Activated naive CD8-positive, alpha-beta T cell treated with anti-CD3 and anti-CD28 coated beads, Interleukin-2, amount 50 U/mL, for 24 hours (primary cell): ENCODE results near the gene ANKRD30B.
"Not testable (repeated sequence)": the region's sequence is repeated elsewhere in the genome, so short reads cannot be mapped to it uniquely, and the experiment has no call there.

Experiments
- ATAC-seq: fragments of 150-1000 bp; cut with Tn5 transposase; one replicate; pipeline ENCODE4 v1.10.0; 2021
- DNase-seq: peaks from one replicate; pipeline ENCODE4 v3.0.0; 2021
- H3K27ac Mint-ChIP-seq: one replicate; pipeline ENCODE4 v1.8.0; 2021; ENCODE audit warnings: mild to moderate bottlenecking, mixed read lengths
- H3K27me3 Mint-ChIP-seq: one replicate; pipeline ENCODE4 v1.8.0; 2021; ENCODE audit warnings: mixed read lengths
- H3K36me3 Mint-ChIP-seq: one replicate; pipeline ENCODE4 v1.8.0; 2021; ENCODE audit warnings: low read depth, mixed read lengths
- H3K4me1 Mint-ChIP-seq: one replicate; pipeline ENCODE4 v1.8.0; 2021; ENCODE audit warnings: mixed read lengths
- H3K4me3 Mint-ChIP-seq: one replicate; pipeline ENCODE4 v1.8.0; 2021; ENCODE audit warnings: mild to moderate bottlenecking, moderate library complexity, mixed read lengths
- H3K9me3 Mint-ChIP-seq: one replicate; pipeline ENCODE4 v1.8.0; 2021; ENCODE audit warnings: mixed read lengths

ANKRD30B gene

GRCh38 chr18:14784133-14784532, 36.2 kb downstream of the ANKRD30B start:
- H3K4me3 Mint-ChIP-seq: no peak overlapping the region
- H3K27ac Mint-ChIP-seq: no peak overlapping the region
- H3K27me3 Mint-ChIP-seq: no peaks in the 10 kb centered on the region
- H3K9me3 Mint-ChIP-seq: no peaks in the 10 kb centered on the region
- ATAC-seq: no peak
- H3K4me1 Mint-ChIP-seq: no peaks in the 10 kb centered on the region
- no peak for DNase-seq
- H3K36me3 Mint-ChIP-seq: no peaks in the 10 kb centered on the region

GRCh38 chr18:14796876-14797275, 48.9 kb downstream of the ANKRD30B start:
- H3K9me3 Mint-ChIP-seq, H3K27me3 Mint-ChIP-seq, ATAC-seq, H3K4me3 Mint-ChIP-seq, H3K27ac Mint-ChIP-seq, DNase-seq, H3K4me1 Mint-ChIP-seq, H3K36me3 Mint-ChIP-seq: not testable (repeated sequence)

- not testable (repeated sequence) for H3K27ac Mint-ChIP-seq, H3K9me3 Mint-ChIP-seq, H3K27me3 Mint-ChIP-seq, ATAC-seq, H3K4me3 Mint-ChIP-seq, H3K4me1 Mint-ChIP-seq, DNase-seq, H3K36me3 Mint-ChIP-seq
Observed at GRCh38 chr18:14797969-14798764, 50.2 kb downstream of the ANKRD30B start.

- H3K4me1 Mint-ChIP-seq, H3K27ac Mint-ChIP-seq, DNase-seq, H3K4me3 Mint-ChIP-seq, H3K36me3 Mint-ChIP-seq, ATAC-seq, H3K27me3 Mint-ChIP-seq, H3K9me3 Mint-ChIP-seq: not testable (repeated sequence)
Observed at GRCh38 chr18:14811081-14811480, 63.1 kb downstream of the ANKRD30B start.

- H3K27ac Mint-ChIP-seq, H3K9me3 Mint-ChIP-seq, H3K4me3 Mint-ChIP-seq, ATAC-seq, H3K36me3 Mint-ChIP-seq, H3K4me1 Mint-ChIP-seq, H3K27me3 Mint-ChIP-seq, DNase-seq: not testable (repeated sequence)
Observed at GRCh38 chr18:14826972-14827632, 79.1 kb downstream of the ANKRD30B start.

- H3K36me3 Mint-ChIP-seq, H3K27ac Mint-ChIP-seq, ATAC-seq: not testable (repeated sequence)
Observed at GRCh38 chr18:14841607-14842006, 93.6 kb downstream of the ANKRD30B start.

GRCh38 chr18:14851533-14851932, 103.6 kb downstream of the ANKRD30B start:
- ATAC-seq, H3K4me3 Mint-ChIP-seq, H3K4me1 Mint-ChIP-seq, H3K9me3 Mint-ChIP-seq, H3K36me3 Mint-ChIP-seq, DNase-seq, H3K27ac Mint-ChIP-seq, H3K27me3 Mint-ChIP-seq: not testable (repeated sequence)

More at GRCh38 chr18:14841607-14842006, 93.6 kb downstream of the ANKRD30B start:
- H3K27me3 Mint-ChIP-seq, H3K4me3 Mint-ChIP-seq, H3K4me1 Mint-ChIP-seq, H3K9me3 Mint-ChIP-seq, DNase-seq: not testable (repeated sequence)

GRCh38 chr18:14855634-14856033, 107.7 kb downstream of the ANKRD30B start:
- H3K27ac Mint-ChIP-seq, H3K27me3 Mint-ChIP-seq, H3K4me1 Mint-ChIP-seq: not testable (repeated sequence)

GRCh38 chr18:14856256-14856655, 108.3 kb downstream of the ANKRD30B start:
- ATAC-seq: not testable (repeated sequence)

More at GRCh38 chr18:14855634-14856033, 107.7 kb downstream of the ANKRD30B start:
- not testable (repeated sequence) for H3K4me3 Mint-ChIP-seq, H3K36me3 Mint-ChIP-seq, DNase-seq, ATAC-seq, H3K9me3 Mint-ChIP-seq

GRCh38 chr18:14858514-14858913, 110.5 kb downstream of the ANKRD30B start:
- ATAC-seq, H3K27ac Mint-ChIP-seq, DNase-seq, H3K9me3 Mint-ChIP-seq, H3K27me3 Mint-ChIP-seq, H3K4me3 Mint-ChIP-seq, H3K36me3 Mint-ChIP-seq, H3K4me1 Mint-ChIP-seq: not testable (repeated sequence)

More at GRCh38 chr18:14856256-14856655, 108.3 kb downstream of the ANKRD30B start:
- H3K27ac Mint-ChIP-seq, H3K36me3 Mint-ChIP-seq, H3K27me3 Mint-ChIP-seq, H3K4me1 Mint-ChIP-seq, H3K4me3 Mint-ChIP-seq, DNase-seq, H3K9me3 Mint-ChIP-seq: not testable (repeated sequence)

GRCh38 chr18:14859995-14860394, 112.0 kb downstream of the ANKRD30B start:
- H3K27ac Mint-ChIP-seq, H3K36me3 Mint-ChIP-seq, H3K4me3 Mint-ChIP-seq, H3K9me3 Mint-ChIP-seq, H3K27me3 Mint-ChIP-seq, DNase-seq, H3K4me1 Mint-ChIP-seq, ATAC-seq: not testable (repeated sequence)

GRCh38 chr18:14866426-14866825, 118.5 kb downstream of the ANKRD30B start:
- not testable (repeated sequence) for H3K27me3 Mint-ChIP-seq, H3K4me3 Mint-ChIP-seq, H3K27ac Mint-ChIP-seq, DNase-seq, H3K9me3 Mint-ChIP-seq, H3K4me1 Mint-ChIP-seq, H3K36me3 Mint-ChIP-seq, ATAC-seq

GRCh38 chr18:14867988-14868387, 120.0 kb downstream of the ANKRD30B start:
- DNase-seq, H3K27me3 Mint-ChIP-seq, ATAC-seq, H3K9me3 Mint-ChIP-seq, H3K4me3 Mint-ChIP-seq, H3K27ac Mint-ChIP-seq, H3K36me3 Mint-ChIP-seq, H3K4me1 Mint-ChIP-seq: not testable (repeated sequence)

GRCh38 chr18:14868825-14869224, 120.9 kb downstream of the ANKRD30B start:
- H3K27me3 Mint-ChIP-seq, DNase-seq, ATAC-seq, H3K9me3 Mint-ChIP-seq, H3K4me1 Mint-ChIP-seq, H3K4me3 Mint-ChIP-seq, H3K36me3 Mint-ChIP-seq, H3K27ac Mint-ChIP-seq: not testable (repeated sequence)

- not testable (repeated sequence) for H3K27ac Mint-ChIP-seq, ATAC-seq, H3K4me1 Mint-ChIP-seq, H3K36me3 Mint-ChIP-seq, DNase-seq, H3K4me3 Mint-ChIP-seq, H3K27me3 Mint-ChIP-seq, H3K9me3 Mint-ChIP-seq
Observed at GRCh38 chr18:14878826-14879225, 130.9 kb downstream of the ANKRD30B start.
